ENCODE results near the gene QRICH1. TPM values are rescaled to one million over a fixed set of nuclear protein-coding genes. Genes with fewer than 3 reads are reported as not detected.

QRICH1 gene
- total and polyA plus RNA-seq, 2 of the 13 experiments (the other 11 are each of a cell fraction or from before 2014, with no cell fraction given), result 52.6 to 102 TPM

DNA sequence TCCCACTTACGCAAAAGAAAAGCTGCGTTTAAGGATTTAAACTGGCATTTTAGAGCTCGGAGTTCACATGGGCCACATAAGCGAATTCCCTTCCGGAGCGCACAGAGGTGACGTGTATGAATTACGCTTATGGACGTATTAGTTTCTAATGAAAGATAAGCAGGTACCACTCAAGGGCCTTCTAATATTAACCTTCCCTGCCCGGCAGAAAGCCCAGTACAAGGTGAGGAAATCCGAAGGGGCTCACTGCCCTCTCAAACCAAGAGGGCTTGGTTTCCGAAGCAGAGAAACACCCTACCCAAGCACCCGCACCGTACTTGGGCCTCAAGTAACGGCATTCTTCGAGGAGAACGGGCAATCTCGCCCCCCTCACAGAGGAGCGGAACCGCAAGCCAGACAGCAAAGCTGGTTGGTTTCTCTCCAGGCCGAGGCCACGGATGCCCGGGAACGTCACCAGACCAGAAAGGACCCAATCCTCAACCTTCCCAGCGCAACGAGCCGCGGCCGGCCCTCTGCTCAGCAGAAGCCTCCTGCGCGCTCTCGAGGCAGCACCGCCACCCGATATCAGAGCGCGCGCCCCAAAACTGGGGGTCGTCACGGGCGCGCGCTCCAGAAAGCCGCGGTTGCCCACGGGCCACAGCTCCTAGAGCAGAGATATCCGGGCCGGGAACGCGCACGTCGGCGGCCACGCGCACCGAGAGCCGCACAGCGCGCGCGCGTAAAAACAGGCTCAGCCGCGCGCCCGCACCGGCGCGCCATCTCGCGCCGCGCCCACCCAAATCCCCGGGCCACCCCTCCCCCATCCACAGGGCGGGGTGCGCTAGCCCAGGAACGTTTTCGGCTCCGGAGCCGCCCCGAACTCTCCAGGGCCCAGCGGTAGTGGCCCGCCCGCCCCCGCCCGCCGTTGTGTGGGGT lies 676 bp downstream of the QRICH1 start (continued):
- TF ChIP-seq, protein P1, sequence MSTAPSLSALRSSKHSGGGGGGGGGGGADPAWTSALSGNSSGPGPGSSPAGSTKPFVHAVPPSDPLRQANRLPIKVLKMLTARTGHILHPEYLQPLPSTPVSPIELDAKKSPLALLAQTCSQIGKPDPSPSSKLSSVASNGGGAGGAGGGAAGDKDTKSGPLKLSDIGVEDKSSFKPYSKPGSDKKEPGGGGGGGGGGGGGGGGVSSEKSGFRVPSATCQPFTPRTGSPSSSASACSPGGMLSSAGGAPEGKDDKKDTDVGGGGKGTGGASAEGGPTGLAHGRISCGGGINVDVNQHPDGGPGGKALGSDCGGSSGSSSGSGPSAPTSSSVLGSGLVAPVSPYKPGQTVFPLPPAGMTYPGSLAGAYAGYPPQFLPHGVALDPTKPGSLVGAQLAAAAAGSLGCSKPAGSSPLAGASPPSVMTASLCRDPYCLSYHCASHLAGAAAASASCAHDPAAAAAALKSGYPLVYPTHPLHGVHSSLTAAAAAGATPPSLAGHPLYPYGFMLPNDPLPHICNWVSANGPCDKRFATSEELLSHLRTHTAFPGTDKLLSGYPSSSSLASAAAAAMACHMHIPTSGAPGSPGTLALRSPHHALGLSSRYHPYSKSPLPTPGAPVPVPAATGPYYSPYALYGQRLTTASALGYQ (CRISPR knock-in tag; IDR thresholded peaks at IDR 0.05), result no peak
- TF ChIP-seq, protein P2, sequence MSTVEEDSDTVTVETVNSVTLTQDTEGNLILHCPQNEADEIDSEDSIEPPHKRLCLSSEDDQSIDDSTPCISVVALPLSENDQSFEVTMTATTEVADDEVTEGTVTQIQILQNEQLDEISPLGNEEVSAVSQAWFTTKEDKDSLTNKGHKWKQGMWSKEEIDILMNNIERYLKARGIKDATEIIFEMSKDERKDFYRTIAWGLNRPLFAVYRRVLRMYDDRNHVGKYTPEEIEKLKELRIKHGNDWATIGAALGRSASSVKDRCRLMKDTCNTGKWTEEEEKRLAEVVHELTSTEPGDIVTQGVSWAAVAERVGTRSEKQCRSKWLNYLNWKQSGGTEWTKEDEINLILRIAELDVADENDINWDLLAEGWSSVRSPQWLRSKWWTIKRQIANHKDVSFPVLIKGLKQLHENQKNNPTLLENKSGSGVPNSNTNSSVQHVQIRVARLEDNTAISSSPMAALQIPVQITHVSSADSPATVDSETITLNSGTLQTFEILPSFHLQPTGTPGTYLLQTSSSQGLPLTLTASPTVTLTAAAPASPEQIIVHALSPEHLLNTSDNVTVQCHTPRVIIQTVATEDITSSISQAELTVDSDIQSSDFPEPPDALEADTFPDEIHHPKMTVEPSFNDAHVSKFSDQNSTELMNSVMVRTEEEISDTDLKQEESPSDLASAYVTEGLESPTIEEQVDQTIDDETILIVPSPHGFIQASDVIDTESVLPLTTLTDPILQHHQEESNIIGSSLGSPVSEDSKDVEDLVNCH (CRISPR knock-in tag; IDR thresholded peaks at IDR 0.05), result peak; percentile 14; the same call in 1 of the 2 replicates
- TF ChIP-seq ATRX (CRISPR knock-in tag; IDR thresholded peaks at IDR 0.05; ENCODE audit: borderline replicate concordance) (no peak), IKZF4 (CRISPR knock-in tag; IDR thresholded peaks at IDR 0.05; ENCODE audit: borderline replicate concordance, low read depth, not compliant biosample characterization) (no peak), ZNF121 (CRISPR knock-in tag; IDR thresholded peaks at IDR 0.05) (0 out of 2 replicates have a peak, but pooled peaks have one; percentile 43), HNF4G (IDR thresholded peaks at IDR 0.05; ENCODE audit: borderline replicate concordance, low read depth, low read length) (no peak), HNF4G (CRISPR knock-in tag; IDR thresholded peaks at IDR 0.05; ENCODE audit: borderline replicate concordance, low read depth) (no peak), ZNF558 (CRISPR knock-in tag; IDR thresholded peaks at IDR 0.05; ENCODE audit: borderline replicate concordance) (0 out of 2 replicates have a peak, but pooled peaks have one; percentile 22), ZBTB7B (CRISPR knock-in tag; IDR thresholded peaks at IDR 0.05) (peak; percentile 26), EHMT2 (IDR thresholded peaks at IDR 0.05; ENCODE audit: borderline replicate concordance, low read depth, low read length) (no peak), ZNF644 (CRISPR knock-in tag; IDR thresholded peaks at IDR 0.05; ENCODE audit: low read depth) (no peak), ZNF180 (CRISPR knock-in tag; IDR thresholded peaks at IDR 0.05; ENCODE audit: borderline replicate concordance, low read depth) (no peak), ZNF205 (CRISPR knock-in tag; IDR thresholded peaks at IDR 0.05) (no peak), STAG1 (CRISPR knock-in tag; IDR thresholded peaks at IDR 0.05) (no peak), ZFP90 (CRISPR knock-in tag; IDR thresholded peaks at IDR 0.05; ENCODE audit: borderline replicate concordance) (0 out of 2 replicates have a peak, but pooled peaks have one; percentile 41), CREB1 (IDR thresholded peaks at IDR 0.05) (peak; percentile 68), CREB1 (CRISPR knock-in tag; IDR thresholded peaks at IDR 0.05) (peak; percentile 85)
- TF ChIP-seq, protein P3, sequence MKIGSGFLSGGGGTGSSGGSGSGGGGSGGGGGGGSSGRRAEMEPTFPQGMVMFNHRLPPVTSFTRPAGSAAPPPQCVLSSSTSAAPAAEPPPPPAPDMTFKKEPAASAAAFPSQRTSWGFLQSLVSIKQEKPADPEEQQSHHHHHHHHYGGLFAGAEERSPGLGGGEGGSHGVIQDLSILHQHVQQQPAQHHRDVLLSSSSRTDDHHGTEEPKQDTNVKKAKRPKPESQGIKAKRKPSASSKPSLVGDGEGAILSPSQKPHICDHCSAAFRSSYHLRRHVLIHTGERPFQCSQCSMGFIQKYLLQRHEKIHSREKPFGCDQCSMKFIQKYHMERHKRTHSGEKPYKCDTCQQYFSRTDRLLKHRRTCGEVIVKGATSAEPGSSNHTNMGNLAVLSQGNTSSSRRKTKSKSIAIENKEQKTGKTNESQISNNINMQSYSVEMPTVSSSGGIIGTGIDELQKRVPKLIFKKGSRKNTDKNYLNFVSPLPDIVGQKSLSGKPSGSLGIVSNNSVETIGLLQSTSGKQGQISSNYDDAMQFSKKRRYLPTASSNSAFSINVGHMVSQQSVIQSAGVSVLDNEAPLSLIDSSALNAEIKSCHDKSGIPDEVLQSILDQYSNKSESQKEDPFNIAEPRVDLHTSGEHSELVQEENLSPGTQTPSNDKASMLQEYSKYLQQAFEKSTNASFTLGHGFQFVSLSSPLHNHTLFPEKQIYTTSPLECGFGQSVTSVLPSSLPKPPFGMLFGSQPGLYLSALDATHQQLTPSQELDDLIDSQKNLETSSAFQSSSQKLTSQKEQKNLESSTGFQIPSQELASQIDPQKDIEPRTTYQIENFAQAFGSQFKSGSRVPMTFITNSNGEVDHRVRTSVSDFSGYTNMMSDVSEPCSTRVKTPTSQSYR (CRISPR knock-in tag; IDR thresholded peaks at IDR 0.05; ENCODE audit: borderline replicate concordance), result peak; percentile 92
- TF ChIP-seq, protein P4, sequence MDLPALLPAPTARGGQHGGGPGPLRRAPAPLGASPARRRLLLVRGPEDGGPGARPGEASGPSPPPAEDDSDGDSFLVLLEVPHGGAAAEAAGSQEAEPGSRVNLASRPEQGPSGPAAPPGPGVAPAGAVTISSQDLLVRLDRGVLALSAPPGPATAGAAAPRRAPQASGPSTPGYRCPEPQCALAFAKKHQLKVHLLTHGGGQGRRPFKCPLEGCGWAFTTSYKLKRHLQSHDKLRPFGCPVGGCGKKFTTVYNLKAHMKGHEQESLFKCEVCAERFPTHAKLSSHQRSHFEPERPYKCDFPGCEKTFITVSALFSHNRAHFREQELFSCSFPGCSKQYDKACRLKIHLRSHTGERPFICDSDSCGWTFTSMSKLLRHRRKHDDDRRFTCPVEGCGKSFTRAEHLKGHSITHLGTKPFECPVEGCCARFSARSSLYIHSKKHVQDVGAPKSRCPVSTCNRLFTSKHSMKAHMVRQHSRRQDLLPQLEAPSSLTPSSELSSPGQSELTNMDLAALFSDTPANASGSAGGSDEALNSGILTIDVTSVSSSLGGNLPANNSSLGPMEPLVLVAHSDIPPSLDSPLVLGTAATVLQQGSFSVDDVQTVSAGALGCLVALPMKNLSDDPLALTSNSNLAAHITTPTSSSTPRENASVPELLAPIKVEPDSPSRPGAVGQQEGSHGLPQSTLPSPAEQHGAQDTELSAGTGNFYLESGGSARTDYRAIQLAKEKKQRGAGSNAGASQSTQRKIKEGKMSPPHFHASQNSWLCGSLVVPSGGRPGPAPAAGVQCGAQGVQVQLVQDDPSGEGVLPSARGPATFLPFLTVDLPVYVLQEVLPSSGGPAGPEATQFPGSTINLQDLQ (CRISPR knock-in tag; IDR thresholded peaks at IDR 0.05), result peak; percentile 45; the same call in 1 of the 2 replicates

Measured in HepG2 (cell line).